Progenitor cell of endocrine pancreas (in vitro differentiated cells): ENCODE measurements around the gene STRN3. TPM values are rescaled to one million over a fixed set of nuclear protein-coding genes. Genes with fewer than 3 reads are reported as not detected.

Source experiments
- DNase-seq: peaks from one replicate; pipeline ENCODE4 v3.0.0; 2021; ENCODE audit warnings: low spot score; ENCODE audit not compliant: unreplicated experiment
- H3K27ac Mint-ChIP-seq: 2 replicates; pipeline ENCODE4 v1.8.0; 2021; ENCODE audit warnings: mild to moderate bottlenecking, moderate library complexity, mixed read lengths
- H3K27me3 Mint-ChIP-seq: 2 replicates; pipeline ENCODE4 v1.8.0; 2021; ENCODE audit warnings: mixed read lengths
- H3K36me3 Mint-ChIP-seq: 2 replicates; pipeline ENCODE4 v1.8.0; 2022; ENCODE audit warnings: mixed read lengths; ENCODE audit not compliant: insufficient read depth
- H3K4me1 Mint-ChIP-seq: 2 replicates; pipeline ENCODE4 v1.8.0; 2021; ENCODE audit warnings: low read depth, mixed read lengths
- H3K4me3 Mint-ChIP-seq: 2 replicates; pipeline ENCODE4 v1.8.0; 2021; ENCODE audit warnings: low read depth, mild to moderate bottlenecking, moderate library complexity, mixed read lengths
- H3K9me3 Mint-ChIP-seq: 2 replicates; pipeline ENCODE4 v1.8.0; 2021; ENCODE audit warnings: low read depth, mixed read lengths
- CTCF ChIP-seq: fragments of 200-600 bp; sonication (generic); IDR thresholded peaks from one replicate; pipeline ENCODE4 v1.5.0; 2021; ENCODE audit warnings: antibody characterized with exemption, mild to moderate bottlenecking; ENCODE audit not compliant: unreplicated experiment
- total RNA-seq: library from RNA; stranded (reverse); gene quantifications from 2 replicates; pipeline ENCODE4 v1.2.1, GENCODE V29; 2021

Gene STRN3
- total RNA-seq, 1 donor from 2014 or later, result 46.7 TPM

- no peak for TF ChIP-seq CTCF
- Mint-ChIP-seq H3K27ac (no peak overlapping the region), H3K36me3 (no peaks in the 10 kb centered on the region), H3K4me3 (no peak overlapping the region), H3K27me3 (peaks cover 27% of the 10 kb centered on the region), H3K9me3 (no peaks in the 10 kb centered on the region), H3K4me1 (peaks cover 2% of the 10 kb centered on the region)
- no peak for DNase-seq
Measured at GRCh38 chr14:30869551-30870155, 156.5 kb downstream of the STRN3 start.

GRCh38 chr14:30868736-30869135, 157.4 kb downstream of the STRN3 start:
- H3K27ac Mint-ChIP-seq, result no peak overlapping the region
- no peak overlapping the region for H3K4me3 Mint-ChIP-seq
- H3K9me3 Mint-ChIP-seq, result no peaks in the 10 kb centered on the region
- no peaks in the 10 kb centered on the region for H3K36me3 Mint-ChIP-seq
- TF ChIP-seq CTCF, result no peak
- peaks cover 29% of the 10 kb centered on the region for H3K27me3 Mint-ChIP-seq
- peaks cover 2% of the 10 kb centered on the region for H3K4me1 Mint-ChIP-seq
- DNase-seq, result no peak

GRCh38 chr14:30864934-30865333, 161.2 kb downstream of the STRN3 start:
- Mint-ChIP-seq H3K27ac (no peak overlapping the region), H3K36me3 (no peaks in the 10 kb centered on the region), H3K9me3 (no peaks in the 10 kb centered on the region), H3K27me3 (peaks cover 16% of the 10 kb centered on the region), H3K4me3 (no peak overlapping the region), H3K4me1 (no peaks in the 10 kb centered on the region)
- no peak for DNase-seq
- no peak for TF ChIP-seq CTCF

- Mint-ChIP-seq H3K27ac (no peak overlapping the region), H3K27me3 (peaks cover 11% of the 10 kb centered on the region), H3K4me3 (no peak overlapping the region), H3K9me3 (no peaks in the 10 kb centered on the region), H3K4me1 (peaks cover 2% of the 10 kb centered on the region), H3K36me3 (no peaks in the 10 kb centered on the region)
- no peak for DNase-seq
- TF ChIP-seq CTCF, result no peak
Measured at GRCh38 chr14:30861200-30861599, 165.0 kb downstream of the STRN3 start.

GRCh38 chr14:30855345-30856037, 170.7 kb downstream of the STRN3 start:
- Mint-ChIP-seq H3K27me3 (no peaks in the 10 kb centered on the region), H3K9me3 (peaks cover 3% of the 10 kb centered on the region), H3K36me3 (no peaks in the 10 kb centered on the region), H3K27ac (no peak overlapping the region), H3K4me1 (peaks cover 2% of the 10 kb centered on the region), H3K4me3 (no peak overlapping the region)
- DNase-seq, result no peak
- TF ChIP-seq CTCF, result no peak
